ENCODE measurements around the gene EP300. TPM values are rescaled to one million over a fixed set of nuclear protein-coding genes. Genes with fewer than 3 reads are reported as not detected.
A peak's percentile ranks its signal among the peaks of the same experiment; 100 is the strongest.
"Not testable (repeated sequence)": the region's sequence is repeated elsewhere in the genome, so short reads cannot be mapped to it uniquely, and the experiment has no call there.

The EP300 gene
- polyA plus RNA-seq, 6 donors from 2014 or later: 17.0 to 41.3 (median 20.1) TPM

DNA sequence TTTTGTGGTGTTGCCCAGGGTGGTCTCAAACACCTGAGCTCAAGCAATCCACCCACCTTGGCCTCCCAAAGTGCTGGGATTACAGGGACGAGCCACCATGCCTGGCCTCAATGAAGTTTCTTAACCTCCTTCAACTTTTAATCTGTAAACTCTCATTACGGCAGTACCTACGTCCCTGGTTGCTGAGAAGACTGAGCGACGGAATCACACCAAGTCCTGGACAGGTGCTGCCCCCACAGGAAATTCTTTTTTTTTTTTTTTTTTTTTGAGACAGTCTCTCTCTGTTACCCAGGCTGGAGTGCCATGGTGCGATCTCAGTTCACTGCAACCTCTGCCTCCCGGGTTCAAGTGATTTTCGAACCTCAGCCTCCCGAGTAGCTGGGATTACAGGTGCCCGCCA, 24.4 kb upstream of the EP300 start:
- peak; percentile 15 to 34 for ATAC-seq (ENCODE audit: low read depth in 2 of 2)
- H3K4me3 Mint-ChIP-seq: peak overlapping the region in 5 of 8 donors; percentile 42 to 79 (median 67)
- peak; percentile 19 for DNase-seq
- not testable (repeated sequence) for H3K36me3 Mint-ChIP-seq, H3K27me3 Mint-ChIP-seq, H3K9me3 Mint-ChIP-seq
- H3K4me1 Mint-ChIP-seq: peaks cover 20 to 53% (median 21%) of the 10 kb centered on the region in 3 donors
- peak overlapping the region in 5 of 6 donors; percentile 84 to 94 (median 92) for H3K27ac Mint-ChIP-seq

DNA sequence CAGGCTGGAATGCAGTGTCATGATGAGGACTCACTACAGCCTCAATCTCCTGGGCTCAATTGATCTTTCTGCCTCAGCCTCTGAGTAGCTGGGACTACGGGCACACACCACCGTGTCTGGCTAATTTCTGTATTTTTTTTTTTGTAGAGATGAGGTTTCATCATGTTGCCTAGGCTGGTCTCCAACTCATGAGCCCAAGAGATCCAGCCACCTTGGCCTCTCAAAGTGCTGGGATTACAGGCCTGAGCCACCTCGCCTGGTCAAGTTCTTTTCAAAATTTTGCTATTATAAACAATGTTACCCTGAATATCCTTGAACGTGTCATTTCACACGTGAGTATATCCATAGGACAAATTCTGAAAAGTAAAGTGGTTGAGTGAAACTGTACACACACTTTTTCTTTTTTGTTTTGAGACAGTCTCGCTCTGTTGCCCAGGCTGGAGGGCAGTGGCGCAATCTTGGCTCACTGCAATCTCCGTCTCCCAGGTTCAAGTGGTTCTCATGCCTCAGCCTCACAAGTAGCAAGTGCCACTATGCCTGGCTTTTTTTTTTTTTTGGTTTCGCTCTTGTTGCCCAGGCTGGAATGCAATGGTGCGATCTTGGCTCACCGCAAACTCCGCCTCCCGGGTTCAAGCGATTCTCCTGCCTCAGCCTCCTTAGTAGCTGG, 21.6 kb upstream of the EP300 start:
- DNase-seq (no peak), ATAC-seq (ENCODE audit: low read depth in 2 of 2) (no peak)
- Mint-ChIP-seq H3K9me3 (peaks cover 0 to 2% (median 0%) of the 10 kb centered on the region in 7 donors), H3K36me3 (peaks cover 0 to 5% of the 10 kb centered on the region in 2 donors), H3K4me1 (peaks cover 20 to 50% (median 22%) of the 10 kb centered on the region in 3 donors), H3K4me3 (peak overlapping the region in 4 of 8 donors; percentile 8 to 66 (median 44)), H3K27ac (peak overlapping the region in 2 of 6 donors; percentile 68 to 79), H3K27me3 (no peaks in the 10 kb centered on the region)

DNA sequence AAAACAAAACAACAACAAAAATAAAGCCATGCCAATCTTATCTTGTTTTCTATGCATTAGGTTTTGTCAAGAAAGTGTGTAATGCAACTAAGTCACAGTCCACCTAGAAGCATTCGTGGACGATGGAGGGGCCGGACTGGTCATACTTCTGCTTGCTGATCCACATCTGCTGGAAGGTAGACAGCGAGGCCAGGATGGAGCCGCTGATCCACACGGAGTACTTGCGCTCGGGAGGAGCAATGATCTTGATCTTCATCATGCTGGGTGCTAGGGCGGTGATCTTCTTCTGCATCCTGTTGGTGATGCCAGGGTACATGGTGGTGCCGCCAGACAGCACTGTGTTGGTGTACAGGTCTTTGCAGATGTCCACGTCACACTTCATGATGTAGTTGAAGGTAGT, 18.3 kb upstream of the EP300 start:
- peaks cover 0 to under 1% of the 10 kb centered on the region in 2 donors for H3K36me3 Mint-ChIP-seq
- H3K9me3 Mint-ChIP-seq: no peaks in the 10 kb centered on the region
- DNase-seq: no peak
- ATAC-seq (ENCODE audit: low read depth in 2 of 2): no peak
- no peak overlapping the region for H3K4me3 Mint-ChIP-seq
- H3K27me3 Mint-ChIP-seq: no peaks in the 10 kb centered on the region
- peak overlapping the region in 1 of 6 donors; percentile 6 for H3K27ac Mint-ChIP-seq
- peaks cover 13 to 44% (median 14%) of the 10 kb centered on the region in 3 donors for H3K4me1 Mint-ChIP-seq

GRCh38 chr22:41074466-41074865, 17.9 kb upstream of the EP300 start:
- H3K4me3 Mint-ChIP-seq: peak overlapping the region in 1 of 8 donors; percentile 6
- no peaks in the 10 kb centered on the region for H3K9me3 Mint-ChIP-seq
- no peaks in the 10 kb centered on the region for H3K27me3 Mint-ChIP-seq
- peaks cover 12 to 45% (median 13%) of the 10 kb centered on the region in 3 donors for H3K4me1 Mint-ChIP-seq
- no peaks in the 10 kb centered on the region for H3K36me3 Mint-ChIP-seq
- ATAC-seq (ENCODE audit: low read depth in 2 of 2) (no peak), DNase-seq (no peak)
- H3K27ac Mint-ChIP-seq: peak overlapping the region in 1 of 6 donors; percentile 6

GRCh38 chr22:41074941-41075710, 17.3 kb upstream of the EP300 start:
- Mint-ChIP-seq H3K9me3 (no peaks in the 10 kb centered on the region), H3K4me1 (peaks cover 14 to 47% (median 16%) of the 10 kb centered on the region in 3 donors), H3K27me3 (no peaks in the 10 kb centered on the region), H3K36me3 (no peaks in the 10 kb centered on the region), H3K27ac (no peak overlapping the region), H3K4me3 (no peak overlapping the region)
- no peak for ATAC-seq (ENCODE audit: low read depth in 2 of 2)
- DNase-seq: no peak

DNA sequence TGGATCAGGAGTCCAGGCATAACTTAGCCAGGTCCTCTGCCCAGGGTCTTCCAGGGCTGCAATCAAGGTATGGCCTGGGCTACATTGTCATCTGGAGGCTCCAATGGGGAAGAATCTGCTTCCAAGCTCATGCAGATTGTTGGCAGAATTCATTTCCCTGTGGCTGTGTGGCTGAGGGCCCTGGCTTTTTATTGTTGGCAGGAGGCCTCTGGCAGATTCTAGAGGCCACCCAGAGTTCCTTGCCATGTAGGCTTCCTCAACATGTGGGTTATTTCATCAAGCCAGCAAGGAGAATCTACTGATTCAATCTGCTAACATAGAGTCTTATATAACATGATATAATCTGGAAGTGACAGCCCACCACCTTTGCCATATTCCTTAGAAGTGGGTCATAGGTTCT, 16.4 kb upstream of the EP300 start:
- Mint-ChIP-seq H3K4me3 (no peak overlapping the region), H3K9me3 (no peaks in the 10 kb centered on the region), H3K27ac (no peak overlapping the region), H3K4me1 (peaks cover 18 to 47% (median 21%) of the 10 kb centered on the region in 3 donors), H3K36me3 (no peaks in the 10 kb centered on the region), H3K27me3 (no peaks in the 10 kb centered on the region)
- DNase-seq (no peak), ATAC-seq (ENCODE audit: low read depth in 2 of 2) (no peak)

GRCh38 chr22:41076857-41077256, 15.5 kb upstream of the EP300 start:
- ATAC-seq (ENCODE audit: low read depth in 2 of 2) (no peak), DNase-seq (no peak)
- Mint-ChIP-seq H3K27ac (peak overlapping the region in 1 of 6 donors; percentile 21), H3K4me1 (peaks cover 23 to 48% (median 31%) of the 10 kb centered on the region in 3 donors), H3K36me3 (no peaks in the 10 kb centered on the region), H3K9me3 (no peaks in the 10 kb centered on the region), H3K4me3 (no peak overlapping the region), H3K27me3 (no peaks in the 10 kb centered on the region)

GRCh38 chr22:41078931-41079330, 13.5 kb upstream of the EP300 start:
- Mint-ChIP-seq H3K27me3 (no peaks in the 10 kb centered on the region), H3K4me1 (peaks cover 23 to 43% (median 31%) of the 10 kb centered on the region in 3 donors), H3K4me3 (peak overlapping the region in 7 of 8 donors; percentile 0 to 72 (median 42)), H3K36me3 (no peaks in the 10 kb centered on the region), H3K9me3 (no peaks in the 10 kb centered on the region), H3K27ac (peak overlapping the region; percentile 84 to 92 (median 88))
- ATAC-seq (ENCODE audit: low read depth in 2 of 2) (peak; percentile 98 to 99), DNase-seq (peak; percentile 59)

DNA sequence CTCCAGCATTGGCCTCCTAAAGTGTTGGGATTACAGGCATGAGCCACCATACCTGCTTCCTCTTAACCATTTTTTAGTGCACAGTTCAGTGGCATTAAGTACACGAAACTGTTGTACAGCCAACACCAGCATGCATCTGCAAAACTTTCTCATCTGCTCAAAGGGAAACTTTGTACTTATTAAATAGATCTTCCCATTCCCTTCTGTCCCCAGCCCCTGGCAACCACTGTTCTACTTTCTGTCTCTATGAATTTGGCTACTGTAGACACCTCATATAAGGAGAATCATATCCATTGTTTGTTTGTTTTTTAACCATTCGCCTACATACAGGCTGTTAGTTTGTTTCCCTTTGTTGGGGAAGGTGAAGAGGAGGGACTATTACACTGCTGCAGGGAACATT, 6.5 kb upstream of the EP300 start:
- H3K4me1 Mint-ChIP-seq: peaks cover 14 to 21% (median 16%) of the 10 kb centered on the region in 3 donors
- H3K4me3 Mint-ChIP-seq: peak overlapping the region in 1 of 8 donors; percentile 46
- H3K27ac Mint-ChIP-seq: peak overlapping the region in 1 of 6 donors; percentile 64
- H3K36me3 Mint-ChIP-seq: no peaks in the 10 kb centered on the region
- H3K9me3 Mint-ChIP-seq: no peaks in the 10 kb centered on the region
- ATAC-seq (ENCODE audit: low read depth in 2 of 2) (no peak), DNase-seq (no peak)
- H3K27me3 Mint-ChIP-seq: no peaks in the 10 kb centered on the region

- DNase-seq (peak; percentile 99), ATAC-seq (ENCODE audit: low read depth in 2 of 2) (peak; percentile 79 to 80)
- Mint-ChIP-seq H3K27me3 (no peaks in the 10 kb centered on the region), H3K9me3 (no peaks in the 10 kb centered on the region), H3K4me1 (peaks cover 29 to 40% (median 35%) of the 10 kb centered on the region in 3 donors), H3K27ac (peak overlapping the region; percentile 97 to 100 (median 100)), H3K36me3 (peaks cover 6 to 8% of the 10 kb centered on the region in 2 donors), H3K4me3 (peak overlapping the region; percentile 92 to 100 (median 96))
These were observed 1.0 kb upstream of the EP300 start for GRCh38 chr22:41091132-41092022.

DNA sequence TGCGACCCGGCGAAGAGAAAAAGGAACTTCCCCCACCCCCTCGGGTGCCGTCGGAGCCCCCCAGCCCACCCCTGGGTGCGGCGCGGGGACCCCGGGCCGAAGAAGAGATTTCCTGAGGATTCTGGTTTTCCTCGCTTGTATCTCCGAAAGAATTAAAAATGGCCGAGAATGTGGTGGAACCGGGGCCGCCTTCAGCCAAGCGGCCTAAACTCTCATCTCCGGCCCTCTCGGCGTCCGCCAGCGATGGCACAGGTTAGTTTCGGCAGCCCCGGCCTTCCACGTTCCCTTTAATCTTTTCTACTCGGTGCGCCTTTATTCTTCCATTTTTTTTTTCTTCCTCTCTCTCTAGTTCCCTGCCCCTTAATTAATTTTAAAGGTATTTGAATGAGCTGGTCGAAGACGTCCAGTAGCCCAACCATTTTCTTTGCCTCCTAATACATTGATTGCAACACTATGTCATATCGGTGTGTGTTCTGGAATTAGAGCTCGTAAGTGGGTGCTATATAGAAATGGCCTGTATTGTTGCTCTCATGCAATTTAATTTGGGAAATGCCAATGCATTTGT, 537 bp downstream of the EP300 start:
- H3K4me1 Mint-ChIP-seq: peaks cover 38 to 55% (median 46%) of the 10 kb centered on the region in 3 donors

GRCh38 chr22:41094041-41094593, 1.7 kb downstream of the EP300 start:
- ATAC-seq (ENCODE audit: low read depth in 2 of 2) (no peak), DNase-seq (no peak)
- peaks cover 41 to 65% (median 57%) of the 10 kb centered on the region in 3 donors for H3K4me1 Mint-ChIP-seq
- H3K4me3 Mint-ChIP-seq: peak overlapping the region; percentile 92 to 99 (median 97)
- H3K36me3 Mint-ChIP-seq: peaks cover 6 to 8% of the 10 kb centered on the region in 2 donors
- H3K9me3 Mint-ChIP-seq: no peaks in the 10 kb centered on the region
- no peaks in the 10 kb centered on the region for H3K27me3 Mint-ChIP-seq
- peak overlapping the region; percentile 69 to 98 (median 92) for H3K27ac Mint-ChIP-seq

More for the DNA sequence above, 537 bp downstream of the EP300 start:
- no peaks in the 10 kb centered on the region for H3K27me3 Mint-ChIP-seq
- DNase-seq (peak; percentile 48), ATAC-seq (ENCODE audit: low read depth in 2 of 2) (no peak)
- H3K27ac Mint-ChIP-seq: peak overlapping the region; percentile 86 to 98 (median 96)
- peak overlapping the region; percentile 92 to 99 (median 97) for H3K4me3 Mint-ChIP-seq
- peaks cover 6 to 8% of the 10 kb centered on the region in 2 donors for H3K36me3 Mint-ChIP-seq
- H3K9me3 Mint-ChIP-seq: no peaks in the 10 kb centered on the region

Data from naive B cell (primary cell).